CD4-positive, alpha-beta T cell treated with Interleukin-4 for 4 hours (primary cell): Measurements from ENCODE around the gene BGN.

Experiments used
- DNase-seq: peaks from one replicate; pipeline ENCODE4 v3.0.0-alpha.2; 2020

Gene BGN

DNA sequence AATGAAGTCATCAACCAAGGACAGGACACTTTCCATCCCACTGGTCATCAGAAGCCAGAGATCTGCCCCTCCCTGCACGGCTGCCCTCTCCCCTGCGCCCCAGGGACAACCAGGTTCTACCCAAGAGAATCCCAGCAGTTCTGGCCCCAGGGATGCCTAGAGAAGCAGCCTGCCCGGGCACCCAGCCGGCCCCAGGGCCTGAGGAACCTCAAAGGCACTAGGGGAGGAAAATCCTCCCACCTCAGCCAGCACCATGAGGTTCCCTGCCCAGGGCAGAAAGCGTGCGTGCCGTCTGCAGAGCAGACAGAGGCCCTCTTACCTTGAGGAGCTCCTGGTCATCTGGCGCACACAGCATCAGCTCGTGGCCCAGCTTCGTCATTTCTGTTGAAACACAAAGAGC lies 32.5 kb upstream of the BGN start:
- DNase-seq, result no peak

GRCh38 chrX:153463031-153463430 lies 31.7 kb upstream of the BGN start:
- no peak for DNase-seq

DNA sequence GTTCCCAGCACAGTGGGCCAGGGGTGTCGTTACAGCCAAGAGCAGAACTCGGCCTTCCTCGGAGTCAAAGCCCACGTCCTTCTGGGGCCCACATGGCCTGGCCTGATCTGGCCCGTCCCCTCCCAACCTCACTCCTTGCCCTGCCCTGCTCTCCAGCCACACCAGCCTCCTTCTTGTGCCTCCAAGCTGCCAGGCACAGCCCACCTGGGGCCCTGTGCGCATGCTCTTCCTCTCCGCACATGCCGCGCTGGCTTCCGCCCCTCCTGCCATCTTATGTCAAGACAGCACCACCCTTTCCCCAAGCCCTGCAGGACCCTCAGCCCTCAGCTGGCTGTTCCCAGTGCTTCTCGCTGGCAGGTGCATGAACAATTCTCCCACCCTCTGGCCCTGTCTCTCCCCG lies 31.2 kb upstream of the BGN start:
- DNase-seq, result no peak

- DNase-seq, result no peak
These were observed 30.7 kb upstream of the BGN start for GRCh38 chrX:153464116-153464515.

DNA sequence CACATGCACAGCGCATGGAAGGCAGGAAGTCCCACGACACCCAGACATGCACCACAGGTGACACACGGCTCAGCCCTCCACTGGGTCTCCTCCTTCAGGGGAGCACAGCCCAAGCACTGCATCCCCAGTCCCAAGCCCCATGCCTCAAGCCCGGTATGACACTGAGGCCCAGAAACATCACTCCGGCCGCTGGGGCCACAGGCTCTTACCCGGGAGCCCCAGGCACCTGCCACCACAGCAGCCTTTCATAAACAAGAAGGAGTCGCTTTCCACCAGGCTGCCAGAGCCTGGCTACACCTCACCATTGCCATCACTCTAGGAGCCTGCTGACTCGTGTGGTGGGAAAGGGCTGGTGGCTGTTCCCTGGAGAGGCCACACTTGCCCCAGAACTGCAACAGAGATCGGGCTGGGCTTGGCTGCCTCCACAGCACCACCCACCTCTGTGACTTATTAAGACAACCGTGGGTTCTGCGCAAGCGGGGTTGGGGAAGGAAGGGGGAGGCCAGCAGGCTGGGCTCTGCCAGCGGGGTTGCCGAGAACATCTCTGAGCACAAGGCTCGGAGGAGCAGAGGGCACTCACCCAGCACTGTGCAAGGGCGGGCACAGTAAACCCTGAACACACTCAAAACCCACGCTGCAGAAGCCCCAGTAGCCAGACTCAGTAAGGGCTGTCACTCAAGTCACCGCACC lies 28.9 kb upstream of the BGN start:
- no peak for DNase-seq

DNA sequence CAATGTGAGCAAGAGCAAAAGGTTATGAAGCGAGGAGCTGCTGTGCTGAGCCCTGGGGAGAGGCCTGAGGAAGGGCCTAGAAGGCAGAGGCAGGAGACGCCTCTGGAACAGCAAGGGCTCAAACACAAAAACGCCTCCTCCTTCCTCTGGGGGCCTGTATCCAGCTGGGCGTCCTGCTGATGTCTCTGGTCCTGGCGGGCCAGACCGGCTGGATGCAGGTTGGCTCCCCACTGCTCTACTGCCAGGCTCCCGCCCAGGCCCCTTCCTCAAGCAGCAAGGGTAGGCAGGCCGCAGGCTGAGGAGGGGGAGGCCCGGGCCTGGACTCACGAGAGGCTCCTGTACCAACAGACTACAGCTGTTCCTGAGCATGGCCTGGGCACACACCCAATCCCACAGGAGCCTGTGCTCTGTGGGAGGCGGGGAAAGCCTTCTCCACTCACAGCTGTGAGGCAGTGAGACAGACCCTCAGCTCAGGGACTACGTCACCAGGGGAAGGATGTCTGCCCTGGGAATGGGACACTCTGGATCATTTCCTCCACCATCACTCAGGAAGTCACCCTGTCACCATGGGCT lies 26.7 kb upstream of the BGN start:
- no peak for DNase-seq

- peak; percentile 0 for DNase-seq
These were observed 24.9 kb upstream of the BGN start for GRCh38 chrX:153469811-153470410.

- peak; percentile 87 for DNase-seq
These were observed 24.1 kb upstream of the BGN start, which contains the start of gene HAUS7 for GRCh38 chrX:153470411-153471363. Gene HAUS7, minus strand, starts transcription at chrX:153470576. Its CDS starts 19 bp downstream, at chrX:153470557.

- DNase-seq, result no peak
These were observed 23.0 kb upstream of the BGN start for GRCh38 chrX:153471663-153472280.

GRCh38 chrX:153473126-153473525 lies 21.7 kb upstream of the BGN start:
- no peak for DNase-seq

GRCh38 chrX:153474266-153474665 lies 20.5 kb upstream of the BGN start:
- no peak for DNase-seq

DNA sequence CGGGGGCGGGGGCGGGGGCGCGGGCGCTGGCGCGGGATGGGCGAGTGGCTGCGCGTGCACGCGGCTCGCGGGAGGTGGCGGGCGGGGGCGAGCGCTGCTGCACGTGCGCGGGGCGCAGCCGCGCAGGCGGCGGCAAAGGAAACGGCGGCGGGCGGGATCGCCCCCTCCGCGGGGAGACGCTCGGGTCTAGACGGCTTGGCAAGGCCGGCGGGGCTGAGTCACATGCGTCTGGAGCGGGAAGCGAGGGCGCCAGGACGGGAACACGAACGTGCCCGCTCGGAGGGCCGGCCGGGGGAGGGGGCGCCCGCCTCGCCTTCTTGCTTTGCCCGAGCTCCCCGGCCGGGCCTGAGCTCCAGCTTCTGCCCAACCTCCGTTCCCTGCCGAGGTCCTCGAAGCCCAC lies 20.1 kb upstream of the BGN start:
- DNase-seq, result peak; percentile 30

GRCh38 chrX:153475271-153475670 lies 19.5 kb upstream of the BGN start:
- no peak for DNase-seq

DNA sequence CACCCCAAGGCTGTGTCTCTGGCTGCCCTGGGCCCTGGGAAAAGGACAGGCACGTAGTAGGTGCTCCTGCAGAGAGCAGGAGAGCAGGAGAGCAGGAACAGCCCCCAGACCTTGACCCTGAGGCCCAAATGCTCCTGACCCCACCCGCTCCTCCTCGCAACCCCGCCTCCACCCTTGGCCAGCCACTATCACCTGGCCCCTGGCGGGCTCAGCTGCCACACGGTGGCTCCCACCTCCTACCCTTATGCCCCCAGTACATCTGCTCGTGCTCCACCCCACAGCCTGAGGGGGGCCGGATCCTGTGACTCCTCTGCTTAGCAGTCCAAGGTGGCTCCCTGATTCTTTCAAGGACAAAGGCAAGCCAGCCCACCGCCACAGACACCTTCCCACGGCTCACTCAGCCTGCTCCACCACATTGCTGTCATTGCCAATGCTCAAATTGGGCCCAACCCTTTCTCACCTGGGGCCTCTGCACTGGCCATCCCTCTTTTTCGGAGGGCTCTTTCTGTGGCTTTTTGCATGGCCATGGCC lies 19.0 kb upstream of the BGN start:
- DNase-seq, result no peak

DNA sequence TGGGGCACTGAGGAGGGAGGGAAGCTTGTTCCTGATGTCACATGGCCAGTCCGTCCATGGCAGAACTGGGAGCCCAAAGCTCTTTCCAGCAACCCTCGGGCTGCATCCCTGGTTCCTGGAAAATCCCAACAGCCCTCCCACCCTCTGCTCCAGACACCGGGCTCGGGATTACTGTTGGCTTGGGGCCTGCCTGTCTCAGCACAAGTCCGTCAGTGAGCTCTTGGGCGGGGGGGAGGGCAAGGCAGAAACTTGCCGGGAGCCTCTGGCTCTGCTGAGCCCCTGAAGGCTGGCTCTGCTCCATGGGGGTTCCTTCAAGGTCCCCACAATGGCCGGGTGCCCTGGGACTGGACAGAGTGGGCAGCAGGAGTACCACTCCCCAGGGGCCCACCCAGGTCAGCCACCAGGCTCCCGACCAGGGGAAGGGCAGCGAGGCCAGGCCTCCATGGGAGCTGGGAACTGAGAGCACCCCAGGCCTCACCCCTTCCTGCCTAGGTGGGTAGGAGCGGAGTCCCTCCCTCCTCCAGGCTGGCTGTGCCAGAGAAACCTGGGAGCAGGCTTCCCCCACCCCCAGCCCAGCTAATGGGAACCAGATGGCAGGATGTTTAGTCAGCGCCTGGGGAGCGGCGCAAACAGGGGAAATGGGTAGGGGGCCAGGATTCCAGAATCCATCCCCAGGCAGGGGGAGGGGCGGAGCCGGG lies 18.0 kb upstream of the BGN start:
- DNase-seq, result no peak

- DNase-seq, result no peak
These were observed 17.4 kb upstream of the BGN start for GRCh38 chrX:153477364-153477857.

- no peak for DNase-seq
These were observed 16.9 kb upstream of the BGN start for GRCh38 chrX:153477901-153478300.

- DNase-seq, result no peak
These were observed 16.0 kb upstream of the BGN start for GRCh38 chrX:153478746-153479145.

GRCh38 chrX:153481043-153481442 lies 13.7 kb upstream of the BGN start:
- no peak for DNase-seq

DNA sequence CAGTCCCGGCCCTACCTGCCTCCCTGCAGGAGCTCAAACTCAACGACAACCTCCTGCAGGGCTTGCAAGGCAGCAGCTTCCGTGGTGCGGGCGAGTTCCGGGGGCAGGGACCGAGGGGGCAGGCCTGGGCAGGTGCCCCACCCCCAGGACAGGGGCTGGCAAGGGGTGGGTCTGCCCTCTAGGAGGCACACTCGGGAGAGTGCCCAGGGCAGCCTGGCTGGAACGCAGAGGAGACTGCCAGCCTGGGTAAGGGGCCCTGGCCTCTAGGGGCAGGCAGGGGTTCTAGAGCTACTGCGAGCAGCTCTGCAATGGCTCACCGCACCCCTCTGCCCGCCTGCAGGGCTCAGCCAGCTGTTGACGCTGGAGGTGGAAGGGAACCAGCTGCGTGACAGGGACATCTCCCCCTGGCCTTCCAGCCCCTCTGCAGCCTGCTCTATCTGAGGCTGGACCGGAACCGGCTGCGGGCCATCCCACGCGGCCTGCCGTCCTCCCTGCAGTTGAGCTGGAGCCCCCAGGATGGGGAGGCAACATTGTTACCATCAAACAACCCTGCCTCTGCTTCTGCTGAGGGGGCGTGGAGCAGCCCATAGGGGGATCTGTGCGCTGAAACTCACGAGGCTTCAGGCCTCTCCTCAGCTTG lies 12.3 kb upstream of the BGN start:
- no peak for DNase-seq

- DNase-seq, result no peak
These were observed 9.2 kb upstream of the BGN start for GRCh38 chrX:153485396-153486080.
